Occipital lobe (tissue), 2 donors: ENCODE measurements around the gene PGAM5. TPM values are rescaled to one million over a fixed set of nuclear protein-coding genes. Genes with fewer than 3 reads are reported as not detected.

Source experiments
- DNase-seq: peaks from one replicate; lab custom pipeline; 2025; lab: John Stamatoyannopoulos, UW
- total RNA-seq: library from RNA; depleted of rRNA; stranded (reverse); fragments of >200 nt; gene quantifications from one replicate; pipeline ENCODE4 v1.2.3, GENCODE V29; 2014

PGAM5 gene
- total RNA-seq, result 32.3 TPM

GRCh38 chr12:132710405-132711079, at the start of gene PGAM5:
TSS of gene PGAM5 (plus strand) at chr12:132710842. CDS start at chr12:132710877, 35 bp downstream.
- peak; percentile 56 for DNase-seq

DNA sequence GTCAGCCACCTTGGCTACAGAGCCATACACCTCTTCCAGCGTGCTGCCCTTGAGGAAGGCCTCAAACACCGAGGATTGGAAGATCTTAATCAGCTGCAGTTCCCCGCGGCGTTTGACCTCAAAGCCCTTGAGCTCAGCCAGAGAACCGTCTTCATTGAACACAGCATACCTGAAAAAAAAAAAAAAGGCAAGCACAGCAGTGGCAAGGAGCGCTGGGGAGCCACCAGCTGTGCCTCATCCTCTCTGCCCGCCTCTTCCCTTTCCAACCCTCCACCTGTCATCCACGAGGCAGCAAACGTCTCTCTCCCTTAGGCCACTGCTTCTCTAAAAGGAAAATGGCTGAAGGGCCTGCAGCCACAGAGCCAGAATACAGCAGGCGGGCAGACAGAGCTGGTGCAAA, 49.6 kb upstream of the PGAM5 start:
- no peak for DNase-seq

- no peak for DNase-seq
Observed at GRCh38 chr12:132661972-132662371, 48.7 kb upstream of the PGAM5 start.

- no peak for DNase-seq
Observed at GRCh38 chr12:132662901-132663755, 47.5 kb upstream of the PGAM5 start.

DNA sequence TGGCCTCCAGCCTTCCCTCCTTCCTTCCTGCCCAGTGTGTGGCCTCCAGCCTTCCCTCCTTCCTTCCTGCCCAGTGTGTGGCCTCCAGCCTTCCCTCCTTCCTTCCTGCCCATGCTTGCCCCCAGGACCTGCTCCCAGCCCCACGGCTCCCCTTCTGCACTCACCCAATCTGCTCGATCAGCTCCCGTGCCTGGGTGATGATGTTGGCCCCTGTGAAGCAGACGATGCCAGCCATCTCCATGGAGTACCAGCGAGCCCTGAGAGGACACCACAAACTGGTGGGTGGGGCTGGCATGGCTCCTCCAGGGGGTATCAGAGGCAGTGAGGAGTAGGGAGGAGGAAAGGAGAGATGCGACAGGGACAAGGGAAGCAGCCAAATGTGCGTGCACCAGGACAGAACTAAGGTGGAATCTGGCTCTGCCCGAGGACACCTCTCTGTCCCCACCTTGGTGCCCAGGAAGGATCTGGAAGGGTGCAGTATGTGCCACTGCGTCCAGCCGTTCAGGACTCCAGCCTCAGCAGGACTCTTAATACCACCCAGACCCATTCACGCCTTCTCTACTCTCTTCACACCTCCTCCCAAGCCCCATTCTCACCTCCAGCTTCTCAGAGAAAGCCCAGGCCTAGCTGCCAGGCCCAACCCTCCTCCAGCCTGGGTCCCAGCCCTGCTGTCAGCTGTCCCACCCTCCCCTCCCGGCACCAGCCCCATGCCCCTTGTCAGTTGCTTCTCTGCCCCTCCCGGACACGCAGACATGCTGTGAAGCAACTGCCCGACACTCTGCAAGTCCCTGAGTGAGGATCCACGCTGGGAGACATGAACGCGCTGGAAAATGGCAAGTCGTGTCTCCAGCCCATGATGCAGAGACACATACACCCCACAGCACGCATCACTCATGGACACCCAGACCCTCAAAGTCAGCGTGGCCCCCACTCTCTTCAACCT, 46.2 kb upstream of the PGAM5 start:
- no peak for DNase-seq

GRCh38 chr12:132665149-132665491, 45.5 kb upstream of the PGAM5 start:
- DNase-seq, result no peak

GRCh38 chr12:132665794-132666193, 44.8 kb upstream of the PGAM5 start:
- DNase-seq, result no peak

- DNase-seq, result no peak
Observed at GRCh38 chr12:132668191-132669088, 42.2 kb upstream of the PGAM5 start.

- DNase-seq, result no peak
Observed at GRCh38 chr12:132669166-132669879, 41.3 kb upstream of the PGAM5 start.

- no peak for DNase-seq
Observed at GRCh38 chr12:132672116-132672515, 38.5 kb upstream of the PGAM5 start.

DNA sequence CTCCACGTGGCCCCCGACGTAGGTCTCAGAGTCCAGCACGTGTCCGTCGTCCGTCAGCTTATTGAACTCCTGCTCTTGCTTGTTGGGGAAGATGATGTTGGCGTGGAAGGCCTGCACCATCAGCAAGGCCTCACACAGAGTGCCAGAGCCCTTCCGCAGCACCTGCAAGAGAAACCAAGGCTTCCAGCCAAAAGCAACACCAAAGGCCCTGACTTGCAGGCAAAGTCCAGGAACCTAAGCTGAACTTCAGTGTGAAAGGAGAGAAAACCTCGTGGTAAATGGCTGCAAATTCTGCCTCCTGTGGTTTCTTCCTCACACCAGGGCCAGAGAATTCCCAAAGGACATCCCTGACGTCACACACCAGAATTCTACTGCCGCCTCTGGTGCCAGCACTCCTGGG, 38.0 kb upstream of the PGAM5 start:
- no peak for DNase-seq

- DNase-seq, result no peak
Observed at GRCh38 chr12:132673288-132674179, 37.1 kb upstream of the PGAM5 start.

GRCh38 chr12:132674561-132674960, 36.1 kb upstream of the PGAM5 start:
- no peak for DNase-seq

GRCh38 chr12:132675757-132676432, 34.7 kb upstream of the PGAM5 start:
- no peak for DNase-seq

DNA sequence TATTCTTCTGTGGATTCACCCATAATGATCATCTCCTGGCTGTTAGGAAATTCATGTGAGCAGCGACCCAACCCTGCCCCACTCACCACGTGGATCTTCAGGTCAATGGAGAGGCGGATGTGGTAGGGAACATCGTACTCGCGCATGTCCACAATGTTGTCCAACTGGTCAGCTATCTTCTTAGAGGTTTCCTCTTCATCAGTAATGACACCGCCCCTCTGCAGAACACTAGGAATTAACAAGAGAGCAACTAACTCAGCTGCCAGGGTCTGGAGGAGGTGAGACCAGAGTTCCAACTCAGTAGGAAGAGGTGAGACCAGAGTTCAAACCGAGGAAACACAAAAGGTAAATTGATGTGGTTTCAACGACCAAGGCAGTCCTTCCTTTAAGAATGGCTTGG, 33.1 kb upstream of the PGAM5 start:
- no peak for DNase-seq

GRCh38 chr12:132685400-132685799, 25.2 kb upstream of the PGAM5 start:
- DNase-seq, result no peak

- no peak for DNase-seq
Observed at GRCh38 chr12:132686825-132687210, 23.8 kb upstream of the PGAM5 start.
